DOHH2 (cell line): Measurements from ENCODE around the gene TDO2.
"Not testable (repeated sequence)": the region's sequence is repeated elsewhere in the genome, so short reads cannot be mapped to it uniquely, and the experiment has no call there.

Experiments
- EZH2phosphoT487 ChIP-seq: fragments of 200-600 bp; sonication (generic); IDR thresholded peaks from 2 replicates; pipeline ENCODE4 v1.6.1; 2017; ENCODE audit warnings: borderline replicate concordance, mild to moderate bottlenecking, antibody characterized with exemption, low read length, moderate library complexity, mixed read lengths
- TF ChIP-seq, protein P1 (sequence below): fragments of 200-600 bp; sonication (generic); IDR thresholded peaks from one replicate; pipeline ENCODE4 v1.5.1; 2014; ENCODE audit warnings: antibody characterized with exemption, mild to moderate bottlenecking, low read depth, low read length; ENCODE audit not compliant: poor library complexity, severe bottlenecking

DNA sequence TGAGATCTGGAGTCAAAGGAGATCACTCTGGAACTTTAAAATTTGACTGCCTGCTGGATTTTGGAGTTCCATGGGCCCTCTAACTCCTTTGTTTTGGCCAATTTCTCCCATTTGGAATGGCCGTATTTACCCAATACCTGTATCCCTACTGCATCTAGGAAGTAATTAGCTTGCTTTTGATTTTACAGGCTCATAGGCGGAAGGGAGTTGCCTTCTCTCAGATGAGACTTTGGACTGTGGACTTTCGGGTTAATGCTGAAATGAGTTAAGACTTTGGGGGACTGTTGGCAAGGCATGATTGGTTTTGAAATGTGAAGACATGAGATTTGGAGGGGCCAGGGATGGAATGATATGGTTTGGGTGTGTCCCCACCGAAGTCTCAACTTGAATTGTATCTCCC, 31.1 kb downstream of the TDO2 start:
- TF ChIP-seq, protein P1, sequence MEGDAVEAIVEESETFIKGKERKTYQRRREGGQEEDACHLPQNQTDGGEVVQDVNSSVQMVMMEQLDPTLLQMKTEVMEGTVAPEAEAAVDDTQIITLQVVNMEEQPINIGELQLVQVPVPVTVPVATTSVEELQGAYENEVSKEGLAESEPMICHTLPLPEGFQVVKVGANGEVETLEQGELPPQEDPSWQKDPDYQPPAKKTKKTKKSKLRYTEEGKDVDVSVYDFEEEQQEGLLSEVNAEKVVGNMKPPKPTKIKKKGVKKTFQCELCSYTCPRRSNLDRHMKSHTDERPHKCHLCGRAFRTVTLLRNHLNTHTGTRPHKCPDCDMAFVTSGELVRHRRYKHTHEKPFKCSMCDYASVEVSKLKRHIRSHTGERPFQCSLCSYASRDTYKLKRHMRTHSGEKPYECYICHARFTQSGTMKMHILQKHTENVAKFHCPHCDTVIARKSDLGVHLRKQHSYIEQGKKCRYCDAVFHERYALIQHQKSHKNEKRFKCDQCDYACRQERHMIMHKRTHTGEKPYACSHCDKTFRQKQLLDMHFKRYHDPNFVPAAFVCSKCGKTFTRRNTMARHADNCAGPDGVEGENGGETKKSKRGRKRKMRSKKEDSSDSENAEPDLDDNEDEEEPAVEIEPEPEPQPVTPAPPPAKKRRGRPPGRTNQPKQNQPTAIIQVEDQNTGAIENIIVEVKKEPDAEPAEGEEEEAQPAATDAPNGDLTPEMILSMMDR = not testable (repeated sequence)
- TF ChIP-seq EZH2phosphoT487 = not testable (repeated sequence)
